GM18508 (cell line): Measurements from ENCODE around the gene SLC24A3.

Experiments used
- ATAC-seq: cut with Tn5 transposase; IDR thresholded peaks from one replicate; pipeline ENCODE4 v1.9.1; 2021; ENCODE audit warnings: moderate number of reproducible peaks; ENCODE audit not compliant: insufficient read depth, unreplicated experiment

Gene SLC24A3

GRCh38 chr20:19720991-19721390 is 508.5 kb downstream of the SLC24A3 start:
- ATAC-seq: no peak

DNA sequence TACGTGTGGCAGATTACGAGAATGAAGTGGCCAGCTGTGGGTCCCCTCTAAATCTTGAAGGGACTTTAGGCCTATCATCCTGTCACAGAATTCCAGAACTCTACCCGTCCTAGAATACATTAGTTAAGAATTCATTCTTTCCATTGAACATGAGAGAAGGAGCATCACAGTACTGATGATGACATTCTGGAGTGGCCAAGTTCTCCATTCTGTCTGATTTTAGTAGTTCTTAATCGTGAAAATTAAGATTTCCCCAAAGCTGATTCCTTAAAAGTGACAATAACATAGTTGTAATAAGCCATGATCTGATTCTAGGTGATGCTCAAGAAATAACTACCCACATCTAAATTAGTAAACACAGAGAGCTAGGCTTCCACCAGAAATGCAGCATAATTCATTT is 510.6 kb downstream of the SLC24A3 start:
- no peak for ATAC-seq

DNA sequence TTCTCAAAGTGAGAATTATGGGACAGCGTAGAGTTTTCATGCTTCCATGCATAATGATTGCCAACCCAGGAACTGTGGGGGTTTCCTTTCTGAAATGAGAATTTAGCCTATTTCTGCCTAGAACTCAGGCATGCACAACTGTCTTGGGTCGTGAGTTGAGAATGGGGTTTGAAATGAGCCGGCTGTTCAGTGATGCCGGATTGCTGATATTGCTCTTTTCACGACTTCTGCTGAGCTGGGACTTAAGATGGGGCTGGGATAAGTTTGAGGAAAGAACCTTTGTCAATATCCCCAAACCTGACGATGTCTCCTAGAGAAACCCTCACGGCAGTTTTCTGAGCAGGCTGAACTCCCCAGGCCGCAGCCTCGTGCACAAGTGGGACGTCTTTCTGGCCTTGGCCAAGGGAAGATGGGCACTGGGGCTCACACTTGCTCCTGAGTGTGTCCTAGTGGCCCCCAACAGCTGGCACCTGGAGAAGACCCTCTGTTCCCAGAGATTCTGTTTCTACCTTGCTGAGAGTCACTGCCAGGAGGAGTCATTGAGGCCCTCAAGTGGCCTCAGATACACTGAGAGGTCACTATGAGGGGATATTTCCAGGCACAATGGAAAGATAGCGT is 511.5 kb downstream of the SLC24A3 start:
- no peak for ATAC-seq

DNA sequence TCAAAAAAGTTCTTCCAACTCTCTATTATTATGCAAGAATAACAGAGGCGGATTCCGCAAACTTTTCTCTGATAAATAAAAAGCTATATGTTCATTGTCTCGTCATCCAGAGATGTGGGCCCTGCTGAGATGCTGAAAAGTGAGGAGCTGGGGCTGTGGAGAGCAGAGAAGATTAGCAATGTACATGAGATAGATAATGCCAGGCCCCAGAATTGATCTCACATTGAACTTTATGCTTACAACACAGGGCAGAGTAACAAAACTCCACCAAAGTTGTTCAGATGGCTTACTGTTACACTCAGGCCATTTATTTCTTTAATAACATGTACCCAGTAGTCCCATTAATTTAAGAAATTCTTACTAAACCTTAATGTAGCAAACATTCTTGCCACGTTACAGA is 512.9 kb downstream of the SLC24A3 start:
- ATAC-seq: no peak

GRCh38 chr20:19725814-19726525 is 513.5 kb downstream of the SLC24A3 start:
- ATAC-seq: no peak

DNA sequence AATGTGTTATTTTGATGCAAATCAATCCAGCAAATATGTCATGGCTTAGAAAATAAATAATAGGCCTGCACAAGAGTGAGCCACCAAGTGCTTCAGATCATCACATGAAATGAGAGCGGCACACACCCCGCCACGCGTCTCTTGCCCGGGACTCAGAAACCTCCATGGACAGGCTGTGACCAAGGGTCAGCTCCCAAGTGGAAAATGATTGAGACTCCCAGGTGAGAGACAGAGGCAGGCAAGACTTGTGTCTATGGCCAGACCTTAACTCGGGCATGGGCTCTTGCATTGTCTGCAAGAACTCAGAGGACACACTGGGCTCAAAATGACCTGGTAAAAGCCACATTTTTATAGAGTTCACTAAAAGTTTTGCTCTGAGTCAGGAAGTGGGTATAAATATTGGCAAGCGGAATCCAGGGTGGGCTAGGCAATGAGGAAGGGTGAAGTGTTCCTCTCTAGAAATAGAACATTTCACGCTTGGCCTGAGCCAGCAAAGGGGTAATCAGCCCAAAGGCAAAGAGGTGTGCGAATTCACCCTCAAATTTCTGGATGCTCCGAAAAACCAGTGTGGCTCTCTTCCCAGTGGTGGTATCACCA is 514.9 kb downstream of the SLC24A3 start:
- ATAC-seq: no peak

- ATAC-seq: no peak
Measured at GRCh38 chr20:19729672-19730071, 517.2 kb downstream of the SLC24A3 start.

GRCh38 chr20:19730706-19731105 is 518.3 kb downstream of the SLC24A3 start:
- ATAC-seq: no peak

DNA sequence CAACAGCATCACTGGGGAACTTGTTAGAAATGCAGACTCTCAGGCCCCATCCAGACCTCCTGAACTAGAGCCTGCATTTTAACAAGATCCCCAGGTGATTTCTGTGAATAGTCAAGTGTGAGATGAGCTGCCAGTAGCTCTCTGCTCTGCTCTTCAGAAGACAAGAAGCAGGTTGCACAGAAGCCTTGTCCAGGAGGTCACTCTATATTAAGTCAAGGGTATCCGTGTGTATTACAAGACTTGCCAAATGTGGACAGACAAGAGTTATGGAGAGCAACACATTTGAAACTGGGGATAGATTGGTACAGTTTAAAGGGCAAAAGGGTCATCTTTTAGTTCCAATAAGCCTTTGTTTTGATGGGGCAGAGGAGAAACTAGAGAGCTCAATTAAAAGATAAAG is 522.4 kb downstream of the SLC24A3 start:
- no peak for ATAC-seq

DNA sequence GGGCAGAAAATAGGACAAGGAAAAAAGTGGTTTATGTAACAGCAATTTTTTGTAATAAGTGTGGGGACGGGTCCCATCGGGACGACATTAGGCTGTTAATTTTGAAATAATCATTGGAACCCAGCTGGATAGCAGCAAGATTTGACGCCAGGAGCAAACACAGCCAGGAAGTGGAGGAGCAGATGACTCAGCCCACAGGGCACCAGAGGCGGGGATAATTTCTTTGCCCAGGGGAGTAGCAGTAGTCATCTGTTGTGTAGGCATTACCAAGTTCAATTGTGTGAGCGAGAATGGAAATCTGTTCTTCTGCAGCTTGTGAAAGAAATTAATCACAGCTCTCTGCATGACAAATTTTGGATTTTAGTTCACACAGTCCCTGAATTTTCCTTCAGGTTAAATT is 523.0 kb downstream of the SLC24A3 start:
- ATAC-seq: no peak

DNA sequence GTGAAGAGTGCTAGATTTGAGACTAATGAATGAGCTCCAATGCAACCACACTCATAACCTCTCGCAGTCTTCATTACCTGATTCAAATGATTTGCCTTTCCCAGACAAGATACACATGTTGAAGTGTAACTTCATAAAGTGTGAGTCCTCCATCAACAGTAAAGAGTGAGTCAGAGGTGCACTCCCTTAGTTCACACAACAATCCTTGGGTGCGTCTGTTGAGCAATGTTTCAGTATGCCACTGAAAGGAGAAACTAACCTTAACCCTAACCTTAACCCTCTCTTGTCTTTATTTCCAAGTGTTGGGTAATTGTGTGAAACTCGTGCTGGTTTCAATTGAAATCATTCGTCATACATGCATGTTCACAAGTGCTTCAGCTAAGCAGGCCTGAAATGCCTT is 524.6 kb downstream of the SLC24A3 start:
- ATAC-seq: no peak

- no peak for ATAC-seq
Measured at GRCh38 chr20:19738951-19739350, 526.5 kb downstream of the SLC24A3 start.

GRCh38 chr20:19739351-19739750 is 526.9 kb downstream of the SLC24A3 start:
- no peak for ATAC-seq

- no peak for ATAC-seq
Measured at GRCh38 chr20:19740512-19740911, 528.1 kb downstream of the SLC24A3 start.

DNA sequence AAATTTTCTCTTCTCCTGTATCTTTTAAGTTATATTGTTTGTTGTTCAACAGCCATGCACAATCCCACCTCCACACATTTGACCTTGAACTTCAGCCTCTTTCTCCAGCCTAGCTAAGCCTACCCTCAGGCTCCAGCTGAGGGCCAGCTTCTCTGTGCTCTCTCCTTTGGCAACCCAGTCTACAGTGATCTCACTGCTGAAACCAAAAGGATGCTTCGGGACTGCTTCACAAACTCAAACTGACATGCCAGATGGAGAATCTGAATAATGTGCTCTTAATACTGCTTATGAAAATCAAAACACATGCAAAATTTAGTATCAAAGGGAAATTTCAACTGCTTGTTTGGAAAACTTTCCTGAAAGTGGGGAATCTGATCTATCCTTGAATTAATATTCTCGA is 529.5 kb downstream of the SLC24A3 start:
- no peak for ATAC-seq

DNA sequence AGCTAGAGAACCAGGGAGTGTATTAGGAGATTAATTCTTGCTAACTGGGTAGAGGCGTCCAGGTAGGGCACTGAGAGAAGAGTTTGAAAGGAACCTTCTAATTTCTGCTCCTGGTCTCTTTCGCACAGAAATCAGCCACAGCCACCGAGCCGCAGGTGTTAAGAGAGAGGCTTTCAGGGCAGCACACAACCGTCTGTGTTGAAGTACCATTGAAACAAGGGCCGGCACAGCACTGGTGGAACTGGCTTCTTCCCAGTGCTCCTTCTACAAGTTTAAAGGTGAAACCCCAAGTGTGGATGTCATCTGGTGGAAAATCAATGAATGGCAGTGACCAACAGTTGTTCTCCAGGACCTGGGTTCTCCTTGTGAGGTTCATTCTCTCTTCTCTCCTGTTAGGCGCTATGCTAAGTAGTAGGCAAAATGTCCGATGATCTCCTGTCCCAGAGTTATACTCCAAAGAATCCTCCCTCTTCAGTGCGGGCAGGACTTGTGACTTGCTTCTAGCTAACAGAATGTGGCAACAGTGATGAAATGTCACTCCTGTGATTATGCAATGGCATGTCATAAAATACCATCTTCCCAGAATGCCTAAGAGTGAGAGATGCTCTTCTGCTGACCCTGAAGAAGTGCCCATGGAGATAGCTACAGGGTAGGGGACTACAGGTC is 530.7 kb downstream of the SLC24A3 start:
- ATAC-seq: no peak

DNA sequence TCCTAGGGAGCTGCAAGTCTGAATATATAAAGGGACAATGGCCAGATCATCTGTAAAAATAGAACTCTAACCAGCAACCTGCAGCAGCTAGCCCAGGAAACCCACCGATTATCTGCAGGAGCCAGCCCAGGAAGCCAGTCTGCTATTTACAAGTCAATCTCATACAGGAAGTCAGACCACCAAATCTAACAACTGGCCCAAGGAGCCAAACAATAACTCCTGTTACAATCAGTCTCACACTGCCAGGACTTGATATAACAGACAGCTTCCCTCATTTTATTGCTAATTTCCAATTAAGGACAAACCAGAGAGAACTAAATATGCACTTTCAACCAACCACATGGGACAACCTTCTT is 531.2 kb downstream of the SLC24A3 start:
- ATAC-seq: no peak

DNA sequence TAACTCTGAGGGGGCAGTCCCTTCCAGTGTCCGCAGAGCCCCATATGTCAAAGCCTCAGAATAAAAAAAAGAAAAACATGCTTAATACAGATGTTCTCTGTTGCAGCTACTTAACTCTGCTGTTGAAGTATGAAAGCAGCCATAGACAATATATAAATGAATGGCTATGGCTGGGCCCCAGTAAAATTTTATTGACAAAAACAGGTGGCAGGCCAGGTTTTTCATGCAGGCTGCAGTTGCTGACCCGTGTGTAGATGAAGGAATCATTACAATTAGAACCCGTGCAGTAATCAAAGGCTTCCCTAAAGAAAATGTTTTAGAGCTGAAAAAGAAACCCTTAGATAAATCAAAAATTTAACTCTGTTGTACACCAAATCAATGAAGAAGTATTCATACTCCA is 532.7 kb downstream of the SLC24A3 start:
- ATAC-seq: no peak

GRCh38 chr20:19745584-19745983 is 533.1 kb downstream of the SLC24A3 start:
- no peak for ATAC-seq

DNA sequence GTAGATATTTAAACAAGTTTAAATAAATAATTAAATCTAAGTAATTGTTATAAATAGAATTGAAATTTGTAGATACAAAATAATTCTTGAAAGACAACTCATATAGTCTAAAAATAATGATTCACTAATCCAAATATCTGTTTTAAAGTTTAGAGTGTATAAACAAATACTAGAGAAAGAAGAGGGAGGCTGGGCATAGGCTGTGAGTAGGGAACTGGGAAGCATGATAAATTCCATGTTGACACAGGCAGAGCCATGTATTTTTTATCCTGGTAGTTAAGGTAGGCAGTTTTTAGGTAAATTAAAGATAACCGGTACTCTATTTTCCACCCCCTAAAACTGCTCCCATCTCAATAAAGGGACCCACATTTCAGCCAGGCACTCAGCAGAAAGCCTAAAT is 534.0 kb downstream of the SLC24A3 start:
- ATAC-seq: no peak

GRCh38 chr20:19747903-19748302 is 535.5 kb downstream of the SLC24A3 start:
- ATAC-seq: no peak
